ENCODE results near the gene FRMPD2.

GRCh38 chr10:48299066-48299465, 24.6 kb upstream of the FRMPD2 start:
- TF ChIP-seq CTCF (conservative IDR thresholded peaks at IDR 0.05; ENCODE audit: low read depth in 2 of 2) (no peak), ZNF331 (CRISPR knock-in tag; IDR thresholded peaks at IDR 0.05; ENCODE audit: low read depth) (no peak), ZNF462 (CRISPR knock-in tag; IDR thresholded peaks at IDR 0.05) (no peak), POLR2AphosphoS5 (IDR thresholded peaks at IDR 0.05; ENCODE audit: low read depth) (no peak), EZH2 (IDR thresholded peaks at IDR 0.05; ENCODE audit: low read depth, unreplicated experiment) (no peak), ZNF114 (CRISPR knock-in tag; IDR thresholded peaks at IDR 0.05) (no peak), REST (IDR thresholded peaks at IDR 0.05; ENCODE audit: unreplicated experiment) (no peak), EZH2phosphoT487 (IDR thresholded peaks at IDR 0.05; ENCODE audit: unreplicated experiment) (no peak), CREB1 (CRISPR knock-in tag; IDR thresholded peaks at IDR 0.05; ENCODE audit: low read depth) (no peak), NANOG (IDR thresholded peaks at IDR 0.05; ENCODE audit: borderline replicate concordance) (no peak), JUNB (IDR thresholded peaks at IDR 0.05; ENCODE audit: unreplicated experiment) (no peak)

All from GM23338 (cell line).